Measurements from ENCODE around the gene EFHC2. TPM values are rescaled to one million over a fixed set of nuclear protein-coding genes. Genes with fewer than 3 reads are reported as not detected.
"Not testable (repeated sequence)": the region's sequence is repeated elsewhere in the genome, so short reads cannot be mapped to it uniquely, and the experiment has no call there.

EFHC2 gene
- total RNA-seq, 1 experiment from 2014 or later: 0.60 TPM

DNA sequence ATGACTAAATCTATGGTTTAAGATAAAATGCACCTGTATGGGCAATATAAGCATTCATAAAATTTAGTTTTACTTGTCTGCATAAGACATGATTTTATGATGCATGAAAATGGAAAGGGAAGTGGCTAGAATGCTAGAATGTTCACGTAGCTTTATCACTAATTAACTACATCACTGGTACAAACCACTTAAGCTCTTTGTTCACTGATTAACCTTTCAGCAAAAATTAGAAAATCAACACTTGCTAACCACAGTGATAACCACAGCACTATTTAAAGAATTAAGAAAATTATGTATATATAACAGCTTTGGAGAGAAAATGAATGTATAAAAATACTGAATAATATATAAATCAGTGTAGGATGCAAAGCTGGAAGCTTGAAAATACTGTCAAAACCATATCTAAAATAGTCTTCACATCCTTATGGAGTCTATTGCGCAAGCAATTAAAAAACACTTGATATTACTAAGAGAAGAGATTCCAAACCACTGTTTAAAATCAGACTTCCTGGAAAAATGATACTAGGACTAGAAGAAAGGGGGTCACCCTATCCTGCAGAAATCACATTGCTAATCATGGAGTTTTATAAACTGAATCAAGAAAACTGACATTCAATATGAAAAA is 51.9 kb downstream of the EFHC2 start:
- DNase-seq (ENCODE audit: low read depth): no peak

GRCh38 chrX:44290718-44291117 is 52.8 kb downstream of the EFHC2 start:
- no peak for DNase-seq (ENCODE audit: low read depth)

DNA sequence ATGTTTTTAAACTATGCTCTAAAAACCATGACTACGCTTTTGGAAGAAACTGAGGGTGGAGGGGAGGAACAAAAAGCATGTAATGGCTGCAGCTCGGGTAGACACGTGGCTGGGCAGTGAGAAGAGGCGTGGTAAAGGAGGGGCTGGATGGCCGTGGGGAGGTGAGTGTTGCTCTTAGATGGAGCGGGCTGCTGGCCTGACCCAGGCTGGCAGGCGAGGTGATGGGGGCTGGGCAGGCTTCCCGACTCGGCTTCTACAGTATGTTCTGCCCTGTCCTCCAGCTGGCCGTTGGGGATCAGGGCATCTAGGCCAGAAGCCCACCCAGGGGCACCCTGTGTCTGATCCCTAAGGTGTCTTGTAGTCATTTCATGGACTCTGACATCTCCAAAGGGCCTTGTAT is 60.7 kb downstream of the EFHC2 start:
- no peak for DNase-seq (ENCODE audit: low read depth)

- DNase-seq (ENCODE audit: low read depth): no peak
Measured at GRCh38 chrX:44280116-44280515, 63.4 kb downstream of the EFHC2 start.

DNA sequence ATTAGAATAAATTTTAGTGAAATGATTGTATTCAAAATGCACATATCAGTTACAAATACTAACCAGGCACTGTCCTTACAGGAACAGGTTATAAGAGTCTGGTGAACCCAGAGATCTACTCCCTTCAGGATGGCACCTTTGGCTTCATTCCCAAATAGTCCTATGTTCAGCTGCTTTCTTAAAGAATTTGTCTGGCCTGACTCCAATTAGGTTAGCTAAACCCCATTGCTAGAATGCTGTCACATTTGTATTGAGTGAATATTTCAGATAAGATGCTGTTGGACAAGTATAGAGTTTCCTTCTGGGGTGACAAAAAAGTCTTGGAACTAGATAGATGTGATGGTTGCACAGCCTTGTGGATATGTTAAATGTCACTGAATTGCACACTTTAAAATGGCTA is 69.4 kb downstream of the EFHC2 start:
- DNase-seq (ENCODE audit: low read depth): no peak

DNA sequence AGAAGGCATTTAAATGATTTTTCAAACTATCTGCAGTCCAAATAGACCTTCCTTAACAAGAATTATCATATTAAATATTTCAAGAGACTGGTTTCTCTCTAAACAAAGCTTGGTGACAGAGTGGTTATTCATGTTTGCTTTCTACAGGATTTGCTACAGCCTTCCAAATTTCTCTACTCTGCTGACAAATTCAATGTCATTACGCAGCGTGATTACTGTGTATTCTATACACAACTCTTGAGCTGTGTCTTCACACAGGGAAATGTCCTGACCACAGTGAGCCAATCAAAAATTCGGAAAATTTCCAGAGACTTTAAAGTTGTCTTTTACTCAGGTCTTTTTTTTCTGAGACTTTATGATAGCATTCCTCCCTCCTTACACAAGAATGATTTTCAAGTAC is 75.6 kb downstream of the EFHC2 start:
- no peak for DNase-seq (ENCODE audit: low read depth)

GRCh38 chrX:44267116-44267515 is 76.4 kb downstream of the EFHC2 start:
- DNase-seq (ENCODE audit: low read depth): no peak

DNA sequence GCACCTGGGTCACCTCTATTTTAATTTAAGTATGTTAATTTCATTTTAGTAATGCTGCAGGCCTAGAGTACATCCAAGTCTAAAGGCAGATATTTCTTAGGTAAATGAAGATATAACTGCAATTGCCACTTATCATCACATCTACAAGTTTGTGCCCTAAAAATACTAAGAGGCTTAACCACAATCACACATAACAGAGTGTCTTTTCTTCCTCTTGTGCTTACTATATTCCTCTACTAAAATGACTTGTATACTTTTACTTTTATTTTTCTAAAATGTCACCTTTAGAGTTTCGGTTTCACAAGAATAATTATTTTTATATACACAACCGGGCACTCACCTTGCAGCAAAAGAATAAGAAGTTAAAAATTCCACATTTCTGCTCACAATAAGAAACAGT is 77.9 kb downstream of the EFHC2 start:
- no peak for DNase-seq (ENCODE audit: low read depth)

- no peak for DNase-seq (ENCODE audit: low read depth)
Measured at GRCh38 chrX:44264936-44265335, 78.5 kb downstream of the EFHC2 start.

GRCh38 chrX:44261286-44261685 is 82.2 kb downstream of the EFHC2 start:
- DNase-seq (ENCODE audit: low read depth): no peak

- DNase-seq (ENCODE audit: low read depth): no peak
Measured at GRCh38 chrX:44260609-44261008, 82.9 kb downstream of the EFHC2 start.

GRCh38 chrX:44255742-44256141 is 87.7 kb downstream of the EFHC2 start:
- not testable (repeated sequence) for DNase-seq (ENCODE audit: low read depth)

GRCh38 chrX:44253575-44253942 is 89.9 kb downstream of the EFHC2 start:
- no peak for DNase-seq (ENCODE audit: low read depth)

DNA sequence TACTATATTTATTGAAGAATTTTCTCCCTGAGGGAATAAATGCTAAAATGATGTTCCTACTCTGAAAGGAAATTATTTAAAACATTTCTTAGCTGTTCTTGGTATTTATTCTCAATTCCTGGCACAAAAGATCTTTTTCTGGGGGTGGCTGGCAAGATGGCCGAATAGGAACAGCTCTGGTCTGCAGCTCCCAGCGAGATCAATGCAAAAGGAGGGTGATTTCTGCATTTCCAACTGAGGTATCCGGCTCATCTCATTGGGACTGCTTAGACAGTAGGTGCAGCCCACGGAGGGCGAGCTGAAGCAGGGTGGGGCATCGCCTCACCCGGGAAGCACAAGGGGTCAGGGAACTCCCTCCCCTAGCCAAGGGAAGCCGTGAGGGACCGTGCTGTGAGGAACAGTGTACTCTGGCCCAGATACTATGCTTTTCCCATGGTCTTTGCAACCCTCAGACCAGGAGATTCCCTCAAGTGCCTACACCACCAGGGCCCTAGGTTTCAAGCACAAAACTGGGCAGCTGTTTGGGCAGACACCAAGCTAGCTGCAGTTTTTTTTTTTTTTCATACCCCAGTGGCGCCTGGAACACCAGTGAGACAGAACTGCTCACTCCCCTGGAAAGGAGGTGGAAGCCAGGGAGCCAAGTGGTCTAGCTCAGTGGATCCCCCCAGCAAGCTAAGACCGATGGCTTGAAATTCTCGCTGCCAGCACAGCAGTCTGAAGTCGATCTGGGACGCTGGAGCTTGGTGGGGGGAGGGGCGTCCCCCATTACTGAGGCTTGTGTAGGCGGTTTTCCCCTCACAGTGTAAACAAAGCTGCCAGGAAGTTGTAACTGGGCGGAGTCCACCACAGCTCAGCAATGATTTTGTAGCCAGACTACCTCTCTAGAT is 90.5 kb downstream of the EFHC2 start:
- peak; percentile 62 for DNase-seq (ENCODE audit: low read depth)

DNA sequence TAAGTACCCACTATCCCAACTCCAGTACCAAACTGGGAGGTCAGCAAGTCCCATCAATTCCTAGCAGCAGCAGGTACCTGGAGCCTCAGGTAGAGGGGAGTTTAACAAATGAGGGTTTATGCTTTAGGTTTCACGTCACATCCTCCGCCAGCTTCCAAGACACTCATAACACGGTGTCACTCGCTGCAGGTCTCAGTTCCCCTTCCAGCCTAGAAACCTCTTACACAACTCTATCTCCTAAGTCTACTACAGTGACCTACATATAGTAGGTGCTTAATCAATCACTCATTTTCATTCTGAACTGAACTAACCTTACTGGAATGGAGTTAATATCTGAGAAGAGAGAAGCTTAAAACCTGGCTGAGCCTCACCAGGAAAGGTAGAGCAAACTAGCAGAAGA is 96.0 kb downstream of the EFHC2 start:
- DNase-seq (ENCODE audit: low read depth): no peak

- DNase-seq (ENCODE audit: low read depth): no peak
Measured at GRCh38 chrX:44246826-44247225, 96.6 kb downstream of the EFHC2 start.

DNA sequence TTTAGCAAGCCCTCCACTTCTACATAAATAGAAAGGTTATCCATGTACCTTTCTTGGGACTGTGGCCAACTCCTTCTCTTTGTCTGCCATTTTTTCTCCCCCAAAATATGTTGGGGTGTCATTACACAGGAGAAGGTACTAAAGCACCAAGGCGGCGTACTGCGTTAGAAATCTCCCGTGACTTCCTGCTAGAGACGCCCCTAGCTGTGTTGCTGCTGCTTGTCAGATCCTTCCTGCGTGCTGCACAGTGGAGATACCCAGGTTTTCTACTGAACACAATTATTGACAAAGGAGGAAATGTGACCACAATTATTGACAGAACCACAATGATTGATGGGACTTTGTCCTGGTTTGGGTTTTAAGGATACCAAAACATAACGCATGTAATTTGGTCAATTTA is 97.7 kb downstream of the EFHC2 start:
- no peak for DNase-seq (ENCODE audit: low read depth)

- peak; percentile 40 for DNase-seq (ENCODE audit: low read depth)
Measured at GRCh38 chrX:44244008-44244407, 99.5 kb downstream of the EFHC2 start.

DNA sequence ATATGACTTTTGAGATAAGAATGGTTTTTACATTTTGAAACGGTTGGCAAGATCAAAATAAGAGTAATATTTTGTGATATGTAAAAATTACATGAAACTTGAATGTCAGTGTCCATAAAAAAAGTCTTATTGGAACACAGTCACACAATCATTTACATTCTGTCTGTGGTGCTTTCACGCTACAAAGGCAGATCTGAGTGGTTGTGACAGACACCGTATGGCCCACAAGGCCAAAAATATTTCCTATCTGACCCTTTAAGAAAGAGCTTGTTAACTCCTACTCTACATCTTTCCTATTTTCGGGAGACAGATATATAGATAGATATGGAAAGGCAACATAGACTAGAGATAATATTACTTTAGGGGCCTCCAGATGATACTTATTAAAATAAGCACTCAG is 101.9 kb downstream of the EFHC2 start:
- DNase-seq (ENCODE audit: low read depth): no peak

DNA sequence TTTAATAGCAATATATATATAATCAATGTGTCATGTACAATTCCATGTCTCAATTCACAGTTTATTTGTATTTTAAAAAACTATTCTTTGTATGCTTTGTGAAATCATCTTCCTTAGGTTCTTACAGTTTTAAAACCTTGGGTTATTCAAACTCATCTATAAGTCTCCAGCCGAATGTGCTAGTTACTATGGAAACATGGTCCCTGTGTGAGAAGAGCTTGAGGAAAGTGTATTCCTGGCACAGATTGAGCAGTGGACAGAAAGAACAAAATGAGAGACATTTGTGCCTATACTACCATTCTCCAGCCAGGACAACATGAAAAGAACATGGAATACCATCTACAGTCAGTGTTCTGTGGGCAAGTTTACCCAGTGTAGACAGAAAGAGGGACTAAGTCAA is 103.4 kb downstream of the EFHC2 start:
- no peak for DNase-seq (ENCODE audit: low read depth)

DNA sequence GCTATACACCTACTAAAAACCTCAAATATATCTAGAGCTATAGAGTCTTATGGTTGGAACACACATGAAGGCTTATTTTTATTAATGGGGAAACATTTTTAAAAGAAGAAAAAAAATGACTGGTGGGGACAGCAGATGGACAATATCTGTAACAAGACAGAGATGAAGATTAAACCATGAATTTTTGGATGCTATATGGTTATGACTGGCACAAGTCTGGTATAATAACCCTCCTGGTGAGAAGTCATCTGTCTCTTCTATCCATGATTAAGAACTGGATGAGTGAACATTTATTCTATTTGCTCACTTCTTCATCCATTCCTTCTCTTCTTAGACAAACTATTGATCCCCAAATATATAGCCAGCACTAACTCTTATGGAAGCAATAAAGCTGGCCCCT is 104.4 kb downstream of the EFHC2 start:
- DNase-seq (ENCODE audit: low read depth): no peak

- no peak for DNase-seq (ENCODE audit: low read depth)
Measured at GRCh38 chrX:44235534-44235933, 107.9 kb downstream of the EFHC2 start.

DNA sequence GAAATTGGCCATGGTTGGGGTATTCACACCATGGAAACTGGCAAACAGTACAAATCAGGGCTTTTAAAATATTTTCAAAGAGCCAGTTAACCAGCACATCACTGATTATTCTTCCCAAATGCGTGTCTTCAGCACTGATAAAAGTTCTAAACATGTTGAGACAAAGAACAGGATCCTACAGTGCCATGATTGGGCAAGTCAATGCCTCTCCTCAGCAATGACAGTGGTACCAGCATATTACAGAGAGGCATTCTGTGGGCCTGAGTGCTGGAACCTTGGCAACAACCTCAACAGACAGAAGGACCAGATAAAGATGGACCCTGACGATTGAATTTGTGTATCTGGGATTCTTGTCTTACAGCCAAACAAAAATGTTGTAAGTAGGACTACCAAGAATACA is 108.9 kb downstream of the EFHC2 start:
- no peak for DNase-seq (ENCODE audit: low read depth)

GRCh38 chrX:44234116-44234515 is 109.4 kb downstream of the EFHC2 start:
- no peak for DNase-seq (ENCODE audit: low read depth)

Measured in RPMI7951 (cell line).